Suppressor macrophage (primary cell): ENCODE results near the gene IL20RA.

Source experiments
- DNase-seq, 4 experiments: peaks; one replicate each; pipeline ENCODE4 v3.0.0-alpha.2; 2020 to 2022

IL20RA gene

DNA sequence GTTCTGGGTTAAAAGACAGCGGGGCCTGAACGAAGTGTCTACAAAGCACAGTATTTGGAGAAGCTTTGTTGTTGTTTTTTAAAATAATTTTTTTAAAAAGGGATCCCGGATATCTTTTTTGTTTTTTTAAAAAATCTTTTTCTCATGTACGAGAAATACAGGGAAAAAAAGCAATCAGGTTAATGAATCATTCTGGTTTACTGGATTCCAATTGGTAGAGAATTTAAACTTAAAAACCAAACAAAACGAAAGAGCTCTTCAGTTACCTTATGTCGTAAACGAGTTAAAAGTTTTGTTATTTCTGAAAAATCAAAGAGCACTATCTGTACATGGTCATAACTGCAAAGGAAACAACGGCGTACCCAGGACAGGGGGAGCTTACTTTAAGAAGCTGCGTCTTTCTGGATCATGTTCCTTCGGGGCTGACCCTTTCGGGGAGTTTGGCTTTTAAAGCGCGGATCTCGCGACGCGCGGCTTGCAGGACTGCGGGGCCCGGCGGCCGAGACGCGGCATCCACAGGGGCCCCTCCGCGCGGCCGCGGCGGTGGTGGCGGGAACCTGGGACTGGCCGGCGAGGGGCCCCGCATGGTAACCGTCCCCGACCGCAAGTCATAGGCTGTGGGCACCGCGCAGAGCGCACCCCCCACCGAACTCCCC lies 927 bp downstream of the IL20RA start:
- DNase-seq, result peak; percentile 14 to 56 (median 39)

GRCh38 chr6:137040393-137040792 lies 4.4 kb downstream of the IL20RA start:
- no peak for DNase-seq

DNA sequence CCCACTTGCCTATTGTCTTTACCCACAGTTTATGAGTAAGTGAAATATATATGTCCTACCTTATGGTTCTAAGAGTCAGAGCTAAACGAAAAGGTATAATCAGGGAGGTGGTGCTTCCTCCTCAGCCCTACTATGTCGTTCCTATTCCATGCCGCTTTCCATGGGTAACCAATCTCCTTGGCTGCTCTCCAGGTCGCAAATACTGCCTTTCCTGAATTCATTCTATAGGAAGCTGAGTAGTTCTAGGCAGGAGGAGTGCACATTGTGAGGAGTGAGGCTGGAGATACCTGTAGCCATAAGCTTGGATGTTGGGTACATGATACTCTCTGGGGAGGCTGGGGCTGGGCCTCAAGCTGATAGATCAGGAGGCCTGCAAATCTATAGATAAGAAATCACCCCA lies 5.8 kb downstream of the IL20RA start:
- no peak for DNase-seq

DNA sequence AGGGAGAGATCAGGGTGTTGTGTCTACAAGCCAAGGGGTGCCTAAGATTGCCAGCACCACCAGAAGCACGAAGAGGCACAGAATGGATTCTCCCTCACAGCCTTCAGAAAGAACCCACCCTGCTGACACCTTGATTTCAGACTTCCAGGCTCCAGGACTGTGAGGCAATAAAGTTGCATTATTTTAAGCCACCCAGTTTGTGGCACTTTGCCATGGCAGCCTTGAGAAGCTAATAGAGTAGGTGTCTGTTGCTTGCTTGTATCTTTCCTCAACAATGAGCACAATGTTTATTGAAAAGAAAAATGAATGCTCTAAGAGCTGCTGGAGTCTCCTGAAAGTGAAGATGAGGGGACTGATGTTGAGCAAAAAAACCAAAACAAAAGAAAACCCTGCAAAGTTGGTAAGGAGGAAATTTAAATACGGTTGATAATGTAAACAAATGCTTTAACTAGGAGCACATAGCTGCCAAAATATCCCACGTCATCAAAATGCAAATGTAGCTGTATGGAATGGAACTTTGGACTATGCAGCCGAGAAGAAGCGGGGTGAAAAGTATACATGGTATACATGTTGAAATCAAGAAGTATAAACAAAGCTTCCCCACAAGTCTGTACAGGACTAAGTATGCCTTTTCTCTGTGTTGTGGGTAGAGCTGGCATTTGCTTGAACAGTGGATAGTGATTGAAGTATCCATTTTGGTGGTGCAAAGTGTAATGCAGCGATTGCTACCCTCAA lies 8.0 kb downstream of the IL20RA start:
- DNase-seq, result no peak

DNA sequence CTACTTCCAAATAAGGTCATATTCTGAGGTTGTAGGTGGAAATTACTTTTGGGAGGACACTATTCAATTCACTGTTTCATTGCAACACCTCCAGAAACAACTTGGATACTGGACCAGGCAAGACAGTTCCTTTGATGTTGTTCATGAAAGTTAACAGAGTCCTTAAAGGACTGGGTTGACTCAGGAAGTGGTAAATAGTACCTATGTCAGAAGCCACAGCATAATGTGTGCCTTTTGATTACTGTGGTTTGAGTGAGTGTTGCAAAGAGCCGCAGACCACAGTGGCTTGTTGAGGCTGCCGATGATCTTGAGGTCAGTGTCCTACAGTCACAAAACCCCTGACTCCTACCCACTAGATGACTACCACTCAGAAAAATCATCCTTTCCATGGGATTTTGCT lies 10.9 kb downstream of the IL20RA start:
- DNase-seq, result peak in 1 of 4 experiments; percentile 3

DNA sequence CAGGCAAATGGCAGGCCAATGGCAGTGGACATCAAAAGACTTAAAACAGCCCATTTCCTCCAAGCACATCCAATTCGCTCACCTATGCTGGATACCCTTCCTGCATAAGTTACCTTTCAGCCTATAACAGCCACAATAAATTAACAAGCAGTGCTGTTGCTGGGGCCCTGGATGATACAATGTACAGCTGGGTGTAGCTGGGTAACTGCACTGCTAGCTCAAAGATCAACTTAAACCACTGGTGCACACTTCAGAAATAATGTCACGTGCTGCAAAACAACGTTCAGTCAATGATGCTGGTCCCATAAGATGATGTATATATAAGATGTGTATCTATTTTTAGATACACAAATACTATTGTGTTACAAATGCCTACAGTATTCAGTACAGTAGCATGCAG lies 13.6 kb downstream of the IL20RA start:
- DNase-seq, result no peak

DNA sequence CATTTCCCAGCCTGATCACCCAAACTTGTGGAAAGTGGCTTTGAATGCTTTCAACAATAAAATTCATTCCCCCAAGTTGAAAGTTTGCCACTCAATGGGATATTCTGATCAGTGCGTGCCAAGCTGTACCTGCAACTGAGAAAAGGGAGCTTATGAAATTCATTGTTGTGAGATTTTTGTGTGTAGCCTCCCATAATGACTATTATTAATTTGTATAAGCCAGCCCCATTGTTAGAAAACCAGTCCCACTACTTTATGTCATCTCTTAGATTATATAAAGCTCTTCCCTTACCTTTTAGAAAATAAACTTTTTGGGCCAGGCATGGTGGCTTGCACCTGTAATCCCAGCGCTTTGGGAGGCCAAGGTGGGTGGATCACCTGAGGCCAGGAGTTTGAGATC lies 15.9 kb downstream of the IL20RA start:
- DNase-seq, result no peak

- no peak for DNase-seq
These were observed 18.7 kb downstream of the IL20RA start for GRCh38 chr6:137025786-137026730.

GRCh38 chr6:137024237-137024990 lies 20.4 kb downstream of the IL20RA start:
- DNase-seq, result no peak

DNA sequence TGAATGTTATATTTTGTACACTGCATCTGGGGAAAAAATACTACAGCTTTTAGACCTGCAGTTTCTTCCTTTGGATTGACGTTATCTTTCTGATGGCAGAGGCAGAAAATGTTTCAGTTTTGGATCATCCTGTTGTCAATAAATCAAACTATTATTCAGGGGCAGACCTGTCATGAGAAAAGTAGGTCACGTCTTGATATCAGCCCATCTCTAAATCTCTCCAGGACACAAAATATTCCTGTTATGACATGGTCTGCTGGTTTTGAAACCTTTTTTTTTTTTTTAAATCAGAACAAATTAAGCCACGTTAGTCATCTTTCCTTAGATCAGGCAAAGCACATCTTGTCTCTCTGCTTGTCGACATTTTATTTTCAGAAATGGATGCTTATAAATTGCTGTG lies 24.0 kb downstream of the IL20RA start:
- DNase-seq, result no peak

DNA sequence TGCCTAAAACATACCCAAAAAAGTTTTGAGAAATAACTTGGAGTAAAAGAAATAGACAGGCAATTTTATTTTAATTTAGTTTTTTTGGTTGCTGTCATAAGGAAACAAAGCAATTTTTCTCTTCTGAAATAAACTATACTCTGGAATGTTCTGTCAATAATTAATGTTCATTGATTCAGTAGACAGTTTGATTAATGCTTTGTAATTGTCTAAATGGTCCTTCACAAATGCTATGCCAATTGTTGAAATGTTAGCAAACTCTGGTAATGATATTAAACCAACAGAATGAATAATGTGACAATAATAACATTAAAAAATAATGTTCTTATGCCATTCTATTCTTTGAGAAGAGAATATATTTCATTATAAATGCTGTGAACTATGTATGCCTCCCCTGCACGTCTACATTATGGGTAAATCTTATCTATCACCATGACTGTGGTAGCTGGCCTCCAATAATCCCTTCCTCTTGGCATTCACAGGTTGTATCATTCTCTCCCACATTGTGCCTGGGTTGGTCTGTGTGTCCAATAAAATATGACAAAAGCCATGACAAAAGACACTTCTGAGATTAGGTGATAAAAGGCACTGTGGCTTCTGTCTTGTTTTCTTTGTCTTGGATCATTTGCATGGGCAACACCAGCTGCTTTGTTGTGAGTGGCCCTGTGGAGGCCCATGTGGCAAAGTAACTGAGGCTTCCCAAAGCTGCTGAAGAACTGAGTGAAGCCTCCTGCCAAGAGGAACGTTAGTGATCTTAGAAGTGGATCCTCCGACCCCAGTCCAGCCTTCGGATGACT lies 25.1 kb downstream of the IL20RA start:
- DNase-seq, result no peak

DNA sequence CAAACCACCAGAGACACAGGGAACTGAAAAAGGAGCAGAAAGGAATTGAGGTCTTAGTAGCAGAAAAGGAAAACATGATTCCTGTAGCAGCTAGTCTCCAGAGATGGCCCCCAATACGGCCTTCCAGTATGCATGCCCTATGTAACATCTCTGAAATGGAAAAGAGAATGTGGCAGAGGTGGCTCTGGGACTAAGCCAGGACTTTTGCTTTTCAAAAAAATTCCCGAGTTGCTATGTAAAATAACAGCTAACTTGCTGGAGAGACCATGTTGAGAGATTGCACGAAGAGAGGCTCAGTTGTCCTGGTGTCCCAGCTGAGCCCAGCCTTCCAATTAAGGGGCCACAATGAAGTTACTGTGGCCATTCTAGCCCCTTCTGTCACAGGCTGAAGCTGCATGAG lies 27.7 kb downstream of the IL20RA start:
- DNase-seq, result no peak

GRCh38 chr6:137016356-137016755 lies 28.4 kb downstream of the IL20RA start:
- DNase-seq, result no peak

DNA sequence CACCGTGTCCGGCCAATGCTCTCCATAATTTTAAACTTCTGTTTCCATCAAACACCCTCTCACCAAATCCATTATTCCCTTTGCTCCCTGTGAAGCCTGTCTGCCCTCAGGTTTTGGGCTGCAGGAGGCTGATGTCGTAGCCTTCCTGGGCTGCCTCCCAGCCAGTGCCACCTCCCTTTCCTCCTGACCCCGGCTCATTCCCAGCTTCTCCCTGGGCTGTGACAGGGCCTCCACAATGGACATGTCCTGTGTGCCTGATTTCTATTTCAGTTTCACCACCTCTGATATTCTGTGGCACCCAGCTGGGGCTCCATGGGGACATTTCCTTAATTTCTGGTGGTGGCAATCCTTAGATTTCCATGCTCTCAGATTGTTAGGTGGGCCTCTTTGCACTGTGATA lies 28.8 kb downstream of the IL20RA start:
- no peak for DNase-seq

- peak in 3 of 4 experiments; percentile 5 to 22 (median 11) for DNase-seq
These were observed 30.8 kb downstream of the IL20RA start for GRCh38 chr6:137013738-137014602.

GRCh38 chr6:137013031-137013430 lies 31.7 kb downstream of the IL20RA start:
- peak in 3 of 4 experiments; percentile 7 to 22 (median 7) for DNase-seq

- DNase-seq, result no peak
These were observed 33.4 kb downstream of the IL20RA start for GRCh38 chr6:137011406-137011805.

GRCh38 chr6:137010128-137010718 lies 34.5 kb downstream of the IL20RA start:
- no peak for DNase-seq

DNA sequence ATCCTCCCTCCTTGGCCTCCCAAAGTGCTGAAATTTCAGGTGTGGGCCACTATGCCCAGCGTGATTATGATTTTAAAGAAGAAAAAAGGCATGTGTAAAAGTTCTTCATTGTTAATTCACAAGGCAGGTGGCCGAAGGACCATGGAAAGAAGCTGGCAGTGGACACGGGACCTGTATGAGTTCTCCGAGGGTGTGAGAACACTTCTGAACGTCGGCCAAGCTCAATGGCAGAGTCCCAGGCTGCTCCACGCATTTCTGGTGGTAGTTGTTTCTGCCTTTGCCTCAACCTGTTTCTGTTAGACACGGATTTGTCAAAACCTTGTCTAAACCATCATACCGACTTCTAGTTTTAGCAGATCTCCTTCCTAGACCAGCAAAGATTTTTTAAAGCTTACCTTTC lies 36.6 kb downstream of the IL20RA start:
- DNase-seq, result no peak

GRCh38 chr6:137006056-137006455 lies 38.7 kb downstream of the IL20RA start:
- no peak for DNase-seq
